Renal cortex interstitium (tissue), 11 donors: ENCODE measurements around the gene SLC9A9. TPM values are rescaled to one million over a fixed set of nuclear protein-coding genes. Genes with fewer than 3 reads are reported as not detected.

Experiments used
- DNase-seq, 11 donors: peaks; one replicate each; pipeline ENCODE4 v3.0.0-alpha.2; 2013; ENCODE audit warnings: low read depth in 9 of 11, low spot score in 4 of 11; ENCODE audit errors: extremely low read depth in 1 of 11
- polyA plus RNA-seq, 3 donors: library from polyadenylated mRNA; unstranded; fragments of 120-200 nt; gene quantifications; one replicate each; pipeline ENCODE4 v1.2.1, GENCODE V29; 2013; ENCODE audit not compliant: insufficient read length in 3 of 3

The SLC9A9 gene
- polyA plus RNA-seq, 3 donors, result 4.7 to 6.0 (median 5.6) TPM

DNA sequence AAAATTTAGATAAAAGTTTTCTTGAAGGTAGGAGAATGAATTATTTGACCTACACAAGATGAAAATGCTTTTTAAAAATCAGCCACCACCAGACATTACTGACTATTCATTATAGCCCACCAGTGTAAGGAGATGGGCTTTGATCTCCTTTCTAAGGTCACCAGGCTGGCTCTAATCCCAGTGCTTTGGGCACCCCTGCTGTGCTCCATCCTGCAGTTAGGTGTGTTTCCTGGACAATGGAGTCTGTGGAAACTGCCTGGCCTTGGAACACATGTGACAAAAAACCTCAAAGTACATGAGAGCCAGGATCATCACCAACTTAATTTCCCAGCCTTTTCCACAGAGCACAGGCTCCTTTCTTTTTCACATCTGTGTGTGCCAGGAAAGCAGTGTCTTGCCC, 467.8 kb downstream of the SLC9A9 start:
- DNase-seq, result no peak

DNA sequence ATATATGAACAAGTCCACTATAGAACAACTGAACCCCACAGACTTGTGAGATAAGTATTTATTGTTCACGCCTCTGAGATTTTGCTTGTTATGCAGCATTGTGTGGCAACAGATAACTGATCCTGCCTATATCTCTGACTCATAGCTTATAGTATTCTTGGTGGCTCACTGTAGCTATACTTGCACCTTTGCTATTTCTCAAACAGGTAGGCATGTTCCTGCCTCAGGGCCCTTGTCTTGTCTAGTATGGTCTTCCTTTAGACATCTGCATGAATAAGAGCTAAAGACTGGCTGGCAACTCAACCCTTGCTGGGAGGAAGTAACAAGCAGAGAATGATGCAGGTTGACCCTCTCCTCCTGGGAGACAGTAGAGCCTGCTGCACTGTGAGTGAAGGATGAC, 472.6 kb downstream of the SLC9A9 start:
- DNase-seq, result no peak

DNA sequence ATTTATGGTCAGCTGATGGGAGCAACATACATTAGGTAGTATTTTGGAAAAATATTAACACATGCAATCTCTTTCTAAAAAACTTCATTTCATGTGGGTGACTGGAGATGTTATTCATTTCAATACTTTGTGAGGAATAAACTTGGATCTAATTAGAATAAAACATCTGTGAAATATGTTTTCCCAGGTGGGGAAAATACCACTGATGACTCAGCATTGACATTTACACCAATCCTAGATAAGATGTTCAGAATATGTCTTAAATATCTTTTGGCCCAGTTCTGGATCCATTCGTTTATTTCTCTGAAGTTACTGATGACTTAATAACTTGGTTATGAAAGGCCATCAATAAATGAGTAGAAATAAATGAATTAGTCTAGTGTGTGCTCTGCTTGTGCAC, 481.1 kb downstream of the SLC9A9 start:
- DNase-seq, result no peak

DNA sequence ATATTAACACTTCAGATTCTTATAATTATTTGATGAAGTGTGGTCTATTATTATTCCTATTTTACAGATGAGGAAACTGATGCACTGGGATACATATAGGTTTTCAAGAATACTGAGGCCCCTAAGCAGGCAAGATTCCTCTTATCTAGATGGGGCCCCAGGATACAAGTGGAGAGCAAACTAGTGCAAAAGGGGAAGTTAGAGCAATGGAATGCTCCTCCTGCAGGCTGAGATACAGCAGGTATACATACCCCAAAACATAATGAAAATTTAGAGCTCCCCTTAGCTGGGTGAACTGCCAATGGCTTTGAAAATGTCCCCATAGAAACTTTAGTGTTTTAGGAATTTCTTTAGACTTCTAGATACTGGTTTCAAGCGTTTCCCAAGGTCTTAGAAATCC, 481.6 kb downstream of the SLC9A9 start:
- DNase-seq, result no peak

DNA sequence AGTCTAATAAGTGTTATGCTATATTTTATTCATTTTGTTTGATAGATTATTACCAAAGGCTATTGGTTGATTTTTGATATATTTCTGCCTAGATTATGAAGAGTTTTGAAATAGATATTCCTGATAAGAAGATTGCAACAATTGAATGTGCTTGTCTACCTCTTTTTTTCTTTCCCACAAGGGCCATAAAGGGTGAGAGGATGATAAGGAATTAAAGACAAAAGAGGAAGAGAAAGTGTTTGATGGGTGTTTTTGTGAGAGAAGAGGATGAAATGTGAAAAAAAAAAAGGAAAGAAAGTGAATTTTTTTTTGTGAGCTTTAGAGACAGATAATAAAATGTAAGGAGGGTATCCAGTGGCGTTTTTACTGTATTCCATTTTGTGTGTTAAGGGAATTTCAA, 484.3 kb downstream of the SLC9A9 start:
- DNase-seq, result no peak

DNA sequence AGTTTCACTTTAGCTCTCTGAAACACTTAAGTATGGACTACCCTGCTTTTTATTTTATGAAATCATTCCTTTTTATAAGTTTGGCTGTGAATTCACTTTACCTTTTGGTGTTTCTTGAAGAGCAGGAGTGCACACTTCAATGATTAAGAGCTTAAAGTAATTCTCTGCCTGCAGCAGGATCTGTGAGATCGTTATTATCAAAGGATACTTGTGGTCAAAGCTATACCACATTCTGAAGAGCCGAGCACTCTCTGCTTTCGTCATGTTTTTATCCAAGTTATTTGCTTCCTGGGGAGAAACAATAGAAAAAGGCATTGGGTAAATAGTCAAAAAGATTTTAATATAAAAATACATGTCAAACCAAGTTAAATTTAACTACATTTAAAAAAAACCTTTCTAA, 485.0 kb downstream of the SLC9A9 start:
- DNase-seq, result no peak

DNA sequence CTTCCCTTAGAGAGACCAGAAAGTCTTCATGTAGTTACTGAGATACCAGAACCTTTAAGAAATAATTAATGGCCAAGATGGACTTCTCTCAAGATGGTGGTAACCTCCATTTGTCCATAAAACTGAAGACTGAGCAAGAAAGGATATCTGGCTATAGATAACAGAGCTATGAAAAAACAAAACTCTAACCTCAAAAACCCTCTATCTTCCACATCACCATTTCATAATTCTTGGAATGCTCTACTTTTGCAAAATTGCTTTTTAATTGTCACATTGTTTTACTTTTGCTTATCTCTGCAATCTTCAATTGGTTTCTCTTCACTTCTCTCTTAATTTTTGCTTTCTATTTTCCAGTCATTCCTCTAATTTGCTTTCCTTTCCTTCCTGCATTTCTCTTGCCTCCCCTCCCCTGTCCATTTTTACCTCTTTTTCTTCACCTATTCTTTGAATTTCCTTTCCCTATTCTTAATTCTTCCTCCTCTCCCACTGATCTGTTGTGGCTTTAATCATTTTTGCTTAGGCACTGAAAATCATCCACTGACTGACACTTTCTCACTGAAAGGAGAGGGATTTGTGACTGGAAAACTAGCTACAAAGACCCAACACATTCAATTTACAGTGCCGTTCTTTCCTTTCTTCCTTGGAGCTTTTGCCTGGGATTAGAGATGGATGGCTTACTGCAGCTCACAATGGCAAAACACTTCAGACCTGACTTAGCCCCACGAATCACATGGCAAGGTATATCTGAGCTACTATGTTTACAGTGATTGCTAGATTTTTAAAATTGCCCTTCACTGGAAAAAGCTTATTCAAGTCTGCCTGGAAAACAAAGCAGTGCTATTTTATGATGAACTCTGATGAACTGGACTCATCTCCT, 485.9 kb downstream of the SLC9A9 start:
- no peak for DNase-seq

DNA sequence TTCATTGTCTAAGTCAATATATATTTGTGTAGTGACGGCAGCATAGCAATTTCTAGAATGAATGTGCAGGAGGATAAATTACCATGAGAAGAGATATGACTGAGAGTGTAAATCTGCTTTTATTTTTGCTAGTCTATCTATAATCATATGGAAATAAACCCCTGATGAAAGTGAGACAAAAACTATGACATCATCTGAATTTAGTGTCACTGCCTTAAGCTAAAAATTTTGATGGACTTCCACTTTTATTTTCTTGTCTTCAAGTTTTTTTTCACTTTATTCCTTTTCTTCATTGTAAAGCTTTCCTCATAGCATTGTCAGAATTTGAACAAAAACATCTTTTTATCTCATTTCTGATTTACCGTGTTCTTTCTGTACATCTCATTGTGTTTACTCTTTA, 486.7 kb downstream of the SLC9A9 start:
- no peak for DNase-seq

DNA sequence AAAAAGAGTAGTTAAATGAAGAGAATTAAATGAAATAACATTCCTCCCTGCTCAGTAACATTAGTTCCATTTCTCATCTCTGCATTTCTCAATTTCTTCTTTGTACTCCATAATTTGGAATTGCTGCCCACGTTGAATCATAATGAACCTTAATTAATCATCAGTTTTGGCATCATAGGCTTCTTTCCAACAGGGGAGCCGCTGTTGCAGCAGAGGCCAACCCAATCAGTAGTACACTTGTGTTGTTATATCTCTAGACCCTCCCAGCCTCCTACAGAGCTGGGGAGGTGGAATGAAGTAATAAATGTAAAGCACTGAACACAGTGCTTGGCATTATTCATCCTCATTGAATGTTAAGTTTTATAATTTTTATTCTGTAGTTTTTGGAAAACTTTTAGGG, 488.0 kb downstream of the SLC9A9 start:
- no peak for DNase-seq

DNA sequence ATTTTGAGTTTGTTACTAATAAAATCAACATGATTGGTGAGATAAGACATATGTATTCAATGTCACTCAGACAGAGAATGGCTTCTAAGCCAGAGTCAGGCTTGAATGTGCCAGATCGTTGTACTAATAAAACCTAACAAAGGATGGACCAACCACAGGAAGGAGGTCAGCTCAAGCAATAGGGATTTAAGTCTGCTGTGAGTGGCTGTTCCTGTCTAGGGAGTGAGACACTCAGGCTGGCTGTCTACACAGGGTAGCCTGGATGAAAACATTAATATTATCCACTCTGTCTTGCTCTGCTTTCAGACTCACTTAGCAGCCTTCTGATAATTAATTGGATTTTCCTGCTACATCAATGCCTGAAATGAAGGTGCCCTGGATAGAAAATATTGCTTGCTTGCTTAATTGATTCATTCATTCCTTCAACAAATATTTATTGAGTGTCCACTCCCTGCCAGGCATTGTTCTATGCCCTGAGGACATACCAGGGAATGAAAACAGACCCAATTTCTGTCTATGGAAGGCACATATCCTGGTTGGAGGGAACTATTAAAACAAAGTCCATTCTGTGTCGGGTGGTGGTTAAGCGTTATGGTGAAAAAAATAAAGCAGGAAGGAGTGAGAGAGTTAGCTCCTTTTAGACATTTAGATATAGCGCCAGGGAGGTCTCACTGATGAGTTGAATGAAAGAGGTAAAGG, 489.3 kb downstream of the SLC9A9 start:
- DNase-seq, result no peak

DNA sequence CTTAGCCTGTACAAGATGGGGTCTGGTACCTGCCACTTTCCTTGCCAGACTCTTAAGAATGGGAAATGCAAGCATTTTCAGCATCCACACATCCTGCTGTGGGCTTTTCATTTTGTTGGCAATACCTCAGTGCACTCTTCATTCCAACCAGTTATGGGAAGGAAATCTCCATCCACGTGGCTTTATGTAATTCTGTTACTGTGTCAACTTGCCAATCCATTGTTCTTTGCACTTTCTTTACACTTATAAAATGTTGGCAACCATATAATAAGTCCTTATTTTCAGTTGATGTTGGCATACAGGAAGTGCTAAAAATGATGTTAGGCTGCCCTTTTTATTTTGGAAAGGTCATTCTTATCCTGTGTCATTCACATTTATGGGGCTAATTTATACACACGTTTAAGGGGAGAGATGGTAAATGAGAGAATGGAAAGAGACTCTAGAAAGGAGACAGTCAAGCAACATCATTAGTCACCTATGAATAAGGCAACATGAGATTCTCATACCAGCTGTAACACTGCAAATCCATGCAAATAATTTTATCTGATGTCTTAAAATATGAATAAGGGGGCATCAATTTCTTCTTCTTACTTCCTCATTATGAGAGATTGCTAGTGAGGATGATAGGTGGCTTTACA, 490.0 kb downstream of the SLC9A9 start:
- DNase-seq, result no peak

DNA sequence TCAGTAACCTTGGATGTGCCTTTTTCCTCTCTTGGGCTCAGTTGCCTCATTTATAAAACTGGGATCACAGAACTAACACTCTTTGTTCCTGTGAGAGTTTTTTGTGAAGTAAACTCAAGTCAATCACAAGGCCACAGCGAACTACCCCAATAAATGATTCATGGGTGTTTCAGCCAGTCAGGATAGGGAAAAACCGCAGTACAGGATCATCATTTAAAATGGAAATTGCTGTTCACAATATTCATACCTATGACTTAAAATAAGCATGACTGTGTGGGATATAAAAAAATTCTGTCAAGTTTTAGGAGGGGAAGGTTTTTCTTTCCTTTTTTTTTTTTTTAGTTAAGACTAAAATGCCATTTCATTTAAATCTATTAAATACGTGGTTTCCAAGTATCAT, 490.6 kb downstream of the SLC9A9 start:
- no peak for DNase-seq

DNA sequence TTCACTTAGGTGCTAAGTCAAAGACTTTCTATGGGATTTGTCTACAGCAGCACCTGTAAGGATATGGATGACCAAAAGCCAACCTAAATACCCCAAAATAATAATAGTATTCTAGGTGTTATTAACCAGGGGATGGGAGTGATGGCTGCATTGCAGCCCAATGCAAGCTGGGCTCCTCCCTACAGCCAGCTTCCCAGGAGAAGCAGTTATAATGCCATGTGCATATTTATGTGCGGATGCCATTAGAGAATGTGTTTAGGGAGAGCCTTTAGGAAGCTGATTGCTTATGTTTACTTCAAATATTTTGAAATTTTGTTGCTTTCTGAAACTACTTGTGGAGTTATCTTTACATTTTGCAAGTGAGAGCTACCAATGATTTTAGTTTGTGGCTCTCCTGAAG, 491.4 kb downstream of the SLC9A9 start:
- DNase-seq, result no peak

DNA sequence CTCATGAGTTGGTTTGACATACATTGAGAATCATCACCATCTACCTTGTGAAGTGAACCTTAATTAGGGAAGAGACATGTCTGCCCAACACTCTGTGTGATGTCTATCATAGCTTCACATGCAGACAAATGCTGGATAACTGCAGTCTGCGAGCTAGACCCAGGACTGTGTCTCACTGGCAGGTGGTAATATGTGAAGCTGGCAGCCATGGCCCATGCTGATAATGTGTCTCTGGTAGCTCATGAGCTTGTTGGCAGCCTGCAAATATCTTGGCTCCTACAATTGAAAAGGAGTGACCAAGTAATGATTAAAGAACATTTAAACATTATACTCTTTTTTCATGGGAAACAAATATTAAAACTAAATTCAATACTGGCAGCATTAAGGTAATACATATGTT, 493.9 kb downstream of the SLC9A9 start:
- DNase-seq, result no peak

DNA sequence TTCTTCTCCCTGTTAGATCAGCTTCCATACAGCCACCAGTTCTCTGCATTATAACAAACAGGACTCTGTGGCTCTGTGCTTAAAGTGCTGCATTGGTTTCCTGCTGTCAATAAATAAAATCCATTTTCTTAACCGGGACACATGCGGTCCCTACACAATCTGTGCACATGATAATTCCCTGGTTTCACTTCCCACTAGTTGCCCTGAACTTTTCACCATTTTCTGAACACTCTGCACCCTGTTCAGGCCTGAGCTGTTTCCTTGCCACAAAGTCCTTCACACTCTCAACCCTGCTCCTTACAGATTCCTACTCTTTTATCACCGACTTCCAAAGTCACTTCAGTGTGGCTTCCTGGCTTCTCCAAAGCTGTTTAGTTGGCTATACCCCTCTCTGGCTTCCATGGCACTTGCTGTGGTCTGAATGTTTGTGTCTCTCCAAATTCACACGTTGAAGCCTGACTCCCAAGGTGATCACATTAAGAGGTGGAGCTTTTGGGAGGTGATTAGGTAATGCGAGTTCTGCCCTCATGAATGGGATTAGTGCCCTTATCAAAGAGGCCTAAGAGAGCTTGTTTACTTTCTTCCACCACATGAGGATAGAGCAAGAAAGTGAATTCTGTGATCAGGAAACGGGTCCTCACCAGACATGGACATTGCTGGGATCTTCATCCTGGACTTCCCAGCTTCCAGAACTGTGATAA, 495.3 kb downstream of the SLC9A9 start:
- DNase-seq, result no peak

DNA sequence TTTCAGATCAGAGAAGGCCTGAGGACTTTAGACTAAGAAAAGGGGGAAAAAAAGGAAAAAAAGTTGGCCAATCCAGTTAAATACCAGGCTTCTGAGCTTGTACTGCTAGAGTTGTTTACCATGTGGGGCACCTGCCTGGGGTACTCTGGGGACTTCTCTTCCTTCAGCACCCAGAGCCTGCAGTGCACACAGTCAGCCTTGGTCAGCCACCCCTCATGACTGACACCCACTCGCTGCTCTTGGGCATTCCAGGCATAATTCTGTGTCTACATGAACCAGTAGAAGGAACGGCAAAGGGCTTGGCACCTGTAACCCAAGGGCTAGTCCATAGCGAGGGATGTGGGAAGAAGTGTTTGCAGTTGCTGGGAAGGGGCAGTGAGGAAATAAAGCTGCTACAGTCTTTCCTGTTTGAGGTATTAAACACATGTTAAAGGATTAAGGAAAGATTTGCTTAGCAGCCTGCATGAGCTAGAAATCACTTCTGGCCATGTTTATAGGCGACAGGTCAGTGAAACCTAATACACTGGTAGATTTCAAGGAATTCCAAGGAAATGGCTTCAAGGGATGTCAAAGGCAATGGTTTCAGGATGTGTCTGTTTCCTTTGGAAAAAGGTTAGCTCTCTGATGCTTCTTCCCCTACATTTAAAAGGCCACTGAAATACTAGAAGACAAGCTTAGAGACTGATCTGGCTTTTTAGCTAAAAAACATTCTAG, 496.2 kb downstream of the SLC9A9 start:
- no peak for DNase-seq

DNA sequence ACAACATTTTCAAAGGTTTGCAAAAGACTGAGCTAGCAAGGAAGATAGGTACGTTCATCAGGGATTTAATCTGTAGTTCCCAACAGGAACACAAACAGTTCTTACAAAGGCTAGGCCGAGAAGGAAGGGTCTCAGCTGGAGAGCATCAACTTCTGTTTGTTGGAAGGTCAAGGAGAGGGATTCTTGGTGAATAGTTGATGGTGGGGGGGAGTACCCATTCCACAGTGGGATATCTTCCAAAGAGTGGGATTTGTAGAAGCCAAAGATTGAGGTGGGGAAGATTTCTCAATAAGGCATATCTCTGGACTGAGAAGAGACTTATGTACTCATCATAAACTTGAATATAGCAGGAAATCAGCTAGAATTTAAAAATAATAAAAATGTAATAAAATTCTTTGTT, 496.9 kb downstream of the SLC9A9 start:
- DNase-seq, result peak in 1 of 11 donors; percentile 52

DNA sequence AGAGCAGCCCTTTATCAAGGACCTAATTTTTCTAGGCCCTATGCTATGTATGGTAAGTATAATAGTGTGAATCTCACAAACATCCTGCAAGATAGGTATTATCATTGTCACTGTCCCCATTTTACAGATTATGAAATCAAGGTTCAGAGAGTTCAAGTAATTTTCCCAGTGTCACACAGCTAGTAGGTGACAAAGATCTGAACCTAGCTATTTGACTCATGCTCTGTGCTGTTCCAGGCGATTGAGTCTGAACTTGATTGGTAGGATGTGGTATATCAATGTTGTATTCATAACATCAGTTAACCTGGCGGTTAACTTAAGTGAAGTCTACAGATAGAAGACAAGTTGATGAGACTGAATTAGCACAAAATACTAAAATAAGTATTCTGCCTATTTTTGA, 498.8 kb downstream of the SLC9A9 start:
- no peak for DNase-seq
